GM21526 (cell line): ENCODE measurements around the gene ZFR.

Experiments
- ATAC-seq: cut with Tn5 transposase; IDR thresholded peaks from one replicate; pipeline ENCODE4 v1.9.1; 2021; ENCODE audit warnings: moderate library complexity; ENCODE audit not compliant: unreplicated experiment, low FRiP score

Gene ZFR

DNA sequence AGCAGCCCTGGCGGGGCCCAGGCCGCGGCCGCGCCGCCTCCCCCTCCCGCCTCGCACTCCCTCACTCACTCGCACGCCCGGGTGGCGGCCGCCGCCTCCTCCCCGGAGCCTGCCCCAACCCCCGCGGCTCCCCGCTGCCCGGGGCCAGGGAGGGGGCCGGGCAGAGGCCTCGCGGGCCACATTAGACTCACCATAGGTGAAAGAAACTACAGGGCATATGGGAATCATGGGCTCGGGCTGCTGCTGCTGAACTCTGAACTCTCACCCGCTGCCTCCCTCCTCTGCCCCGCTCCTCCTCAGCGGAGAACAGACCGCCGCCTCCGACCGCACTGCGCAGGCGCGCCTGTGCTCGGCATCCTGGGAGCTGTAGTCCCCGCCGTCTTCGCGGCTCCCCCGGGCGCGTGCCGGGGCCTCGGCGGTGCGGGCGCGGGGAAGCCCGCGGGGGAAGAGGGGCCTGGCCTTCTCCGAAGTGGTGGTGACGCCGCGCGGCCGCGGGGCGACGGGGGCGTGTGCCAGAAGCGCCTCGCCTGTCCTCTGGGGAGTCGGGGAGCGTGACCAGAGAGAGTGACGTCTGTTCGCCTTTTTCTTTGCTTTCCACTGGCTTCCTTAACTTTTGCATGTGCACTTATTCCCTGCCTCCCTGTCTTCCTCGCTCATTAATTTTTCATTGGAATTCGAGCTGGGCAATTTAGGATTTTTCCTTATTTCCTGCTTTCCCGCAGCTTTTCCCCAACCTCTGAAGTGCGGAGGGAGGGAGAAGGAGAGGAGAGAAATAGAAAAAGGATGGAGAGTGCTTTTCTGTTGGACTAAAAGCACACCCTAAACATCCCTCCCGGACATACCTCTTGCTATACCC lies at the start of gene ZFR:
ZFR (minus strand) TSS at position 310 of the 856 bp plus-strand sequence; CDS start at position 228, 82 bp downstream.
- ATAC-seq: peak; percentile 81

DNA sequence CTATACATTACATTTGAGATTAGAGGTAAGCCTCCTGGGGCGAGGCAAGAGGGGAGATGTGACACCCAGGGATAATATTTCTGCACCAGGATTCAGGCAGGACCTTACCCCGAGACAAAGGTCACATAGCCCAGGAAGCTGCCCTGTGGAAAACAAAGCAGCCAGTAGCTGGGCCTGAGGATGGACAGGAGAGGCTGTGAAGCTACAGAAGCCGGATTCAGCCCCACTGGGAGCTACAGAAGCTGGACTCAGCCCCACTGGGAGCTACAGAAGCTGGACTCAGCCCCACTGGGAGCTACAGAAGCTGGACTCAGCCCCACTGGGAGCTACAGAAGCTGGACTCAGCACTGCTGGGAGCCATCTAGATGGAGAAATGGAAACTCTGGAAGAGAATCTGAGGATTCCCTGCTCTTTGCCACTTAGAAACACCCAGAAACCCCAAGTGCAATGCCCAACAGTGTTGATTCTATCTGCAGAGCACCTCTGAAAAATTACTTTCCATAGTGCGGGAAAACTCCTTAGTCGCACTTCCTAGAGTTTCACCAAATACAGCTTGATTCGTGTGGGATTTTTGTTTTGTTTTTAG lies 46.5 kb upstream of the ZFR start:
- no peak for ATAC-seq

DNA sequence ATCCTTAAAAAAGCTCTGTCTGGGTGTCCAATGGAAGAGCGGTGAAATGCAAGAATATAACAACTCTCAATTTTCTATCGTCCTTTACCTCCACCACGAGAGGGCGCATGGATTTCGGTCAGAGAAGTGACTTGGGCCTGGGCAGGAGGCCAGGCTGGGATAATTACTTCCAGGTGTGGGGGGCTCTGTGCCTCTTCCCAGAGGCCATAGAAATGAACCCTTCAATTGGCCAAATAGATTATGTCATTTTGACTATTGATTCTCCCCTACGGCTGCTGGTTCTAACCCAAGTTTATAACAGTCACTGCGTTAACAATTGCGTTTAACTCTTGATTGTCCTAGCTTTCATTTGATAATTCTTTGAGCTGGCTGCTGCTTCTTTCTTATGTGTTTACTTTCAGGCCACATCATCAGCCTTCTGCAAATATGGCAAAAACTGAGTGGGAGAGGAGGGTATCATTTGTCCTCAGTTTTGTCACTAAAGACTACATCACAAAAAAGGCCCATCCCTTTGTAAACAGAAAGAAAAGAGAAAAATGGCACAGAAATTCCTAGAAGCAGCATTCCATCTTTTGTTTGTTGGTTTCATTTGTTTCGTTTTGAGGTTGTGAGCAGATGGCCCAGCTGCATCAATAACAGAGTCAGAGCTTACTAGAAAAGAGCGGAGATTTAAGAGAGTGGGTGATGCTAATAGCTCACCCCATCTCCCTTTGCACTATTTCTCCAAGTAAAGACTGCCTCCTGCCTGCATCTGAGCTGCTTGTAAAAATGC lies 45.4 kb upstream of the ZFR start:
- ATAC-seq: no peak

DNA sequence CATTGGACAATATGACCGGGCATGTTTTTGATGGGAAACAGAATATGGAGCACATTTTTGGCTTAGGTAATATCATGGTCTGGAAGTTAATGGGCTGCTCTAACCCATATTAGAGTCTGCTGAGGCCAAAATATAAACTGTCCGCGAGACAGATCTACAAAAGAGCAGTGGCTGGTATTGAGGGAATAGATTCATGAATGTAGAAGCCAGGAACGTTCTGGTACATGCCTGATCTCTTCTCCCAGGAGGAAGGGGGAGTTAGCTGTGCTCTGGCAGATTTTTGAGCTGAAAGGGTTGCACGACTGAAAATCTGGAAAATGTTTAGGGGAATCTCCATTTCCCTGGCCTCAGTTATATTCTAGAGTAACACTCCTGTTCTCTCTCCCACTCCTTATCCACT lies 42.9 kb upstream of the ZFR start:
- ATAC-seq: no peak

DNA sequence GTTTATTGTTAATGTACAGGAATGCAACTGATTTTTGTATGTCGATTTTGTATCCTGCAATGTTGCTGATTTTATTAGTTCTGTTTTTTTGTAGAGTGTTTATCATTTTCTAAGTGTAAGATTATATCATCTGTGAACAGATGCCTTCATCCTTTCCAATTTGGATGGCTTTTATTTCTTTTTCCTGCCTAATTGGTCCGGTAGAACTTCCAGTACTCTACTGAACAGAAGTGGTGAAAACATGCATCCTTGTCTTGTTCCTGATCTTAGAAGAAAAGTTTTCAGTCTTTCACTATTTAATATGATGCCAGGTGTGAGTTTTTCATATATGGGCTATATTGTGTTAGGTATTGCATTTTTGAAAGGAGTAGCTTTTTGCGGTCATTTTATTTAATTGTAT lies 42.5 kb upstream of the ZFR start:
- no peak for ATAC-seq

DNA sequence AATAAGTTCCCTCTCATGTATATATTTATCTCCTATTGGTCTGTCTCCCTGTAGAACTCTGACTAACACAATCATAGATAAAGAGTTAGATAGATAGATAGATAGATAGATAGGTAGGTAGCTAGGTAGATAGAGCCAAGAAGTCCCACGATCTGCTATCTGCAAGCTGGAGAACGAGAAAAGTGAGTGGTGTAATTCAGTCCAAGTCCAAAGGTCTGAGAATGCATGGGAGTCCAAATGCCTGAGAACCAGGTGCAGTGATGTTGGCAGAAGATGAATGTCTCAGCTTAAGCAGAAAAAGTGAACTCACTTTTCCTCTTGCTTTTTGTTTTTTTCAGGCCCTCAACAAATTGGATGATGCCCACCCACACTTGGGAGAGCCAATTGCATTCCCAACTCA lies 37.7 kb upstream of the ZFR start:
- ATAC-seq: no peak

DNA sequence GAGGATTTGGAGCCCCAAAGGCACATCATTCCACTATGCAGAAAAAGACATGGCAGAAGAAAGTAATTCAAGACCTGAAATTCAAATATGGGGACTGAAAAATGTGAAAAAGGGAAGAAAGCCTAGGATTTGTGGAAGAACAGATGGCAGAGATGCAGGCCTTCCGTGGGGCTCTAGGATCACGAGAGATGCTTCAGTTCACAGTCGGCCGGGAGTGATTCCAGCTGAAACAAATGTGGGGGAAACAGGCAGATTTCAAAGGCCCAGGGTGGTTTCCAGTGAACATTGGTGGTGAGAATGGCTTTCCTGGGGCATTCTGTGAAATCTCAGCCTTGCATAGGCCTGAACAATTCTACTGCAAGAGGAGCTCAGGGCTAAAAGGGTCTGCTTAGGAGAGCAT lies 34.6 kb upstream of the ZFR start:
- no peak for ATAC-seq

DNA sequence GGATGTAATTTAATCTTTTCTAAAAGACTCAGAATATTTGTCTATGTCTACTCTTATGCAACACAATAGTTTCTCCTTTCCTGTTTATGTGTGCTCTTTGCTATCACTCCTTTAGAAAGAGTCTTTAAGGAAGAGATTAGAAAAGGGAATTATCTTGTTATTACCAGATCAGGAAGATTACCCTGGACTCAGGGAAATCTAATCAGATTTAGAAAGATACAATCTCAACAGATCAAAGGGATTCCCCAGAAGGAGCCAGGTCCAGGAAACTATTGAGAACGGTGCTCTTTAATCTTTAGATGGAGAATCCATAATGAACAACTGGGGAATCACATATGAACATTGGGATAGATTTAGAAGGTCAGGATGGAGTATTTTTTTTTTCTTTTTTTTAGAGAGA lies 32.4 kb upstream of the ZFR start:
- ATAC-seq: no peak

DNA sequence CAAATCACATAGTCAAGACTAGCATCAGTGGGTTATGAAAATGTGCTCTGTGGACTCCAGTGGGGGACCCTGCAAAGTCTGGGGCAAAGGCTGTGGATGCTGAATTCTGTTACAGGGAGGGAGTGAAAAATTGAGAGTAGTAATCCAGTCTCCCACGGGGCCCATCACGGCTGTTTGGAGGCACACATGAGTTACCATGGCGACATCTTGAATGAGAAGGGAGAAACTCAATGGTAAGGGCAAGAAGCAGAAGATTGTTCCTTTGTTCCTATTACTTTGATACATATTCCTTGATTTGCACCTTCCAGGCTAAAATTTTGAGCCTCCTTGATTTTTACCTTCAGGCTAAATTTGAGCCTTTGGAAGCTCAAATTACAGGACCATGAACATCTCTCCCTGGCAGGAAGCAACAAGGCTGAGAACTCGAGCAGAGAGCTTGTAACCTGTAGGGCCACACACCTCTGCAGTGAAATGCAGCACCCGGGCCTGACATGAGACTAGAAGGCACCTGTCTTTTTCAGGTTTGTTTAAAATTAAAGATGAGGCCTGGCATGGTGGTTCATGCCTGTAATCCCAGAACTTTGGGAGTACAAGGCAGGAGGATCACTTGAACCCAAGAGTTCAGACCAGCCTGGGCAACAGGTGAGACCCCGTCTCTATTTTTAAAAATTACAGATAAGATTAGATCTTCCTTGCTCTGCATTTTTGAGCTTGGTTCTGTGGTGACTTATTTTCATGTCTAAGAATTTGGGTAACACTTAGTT lies 31.0 kb upstream of the ZFR start:
- no peak for ATAC-seq

DNA sequence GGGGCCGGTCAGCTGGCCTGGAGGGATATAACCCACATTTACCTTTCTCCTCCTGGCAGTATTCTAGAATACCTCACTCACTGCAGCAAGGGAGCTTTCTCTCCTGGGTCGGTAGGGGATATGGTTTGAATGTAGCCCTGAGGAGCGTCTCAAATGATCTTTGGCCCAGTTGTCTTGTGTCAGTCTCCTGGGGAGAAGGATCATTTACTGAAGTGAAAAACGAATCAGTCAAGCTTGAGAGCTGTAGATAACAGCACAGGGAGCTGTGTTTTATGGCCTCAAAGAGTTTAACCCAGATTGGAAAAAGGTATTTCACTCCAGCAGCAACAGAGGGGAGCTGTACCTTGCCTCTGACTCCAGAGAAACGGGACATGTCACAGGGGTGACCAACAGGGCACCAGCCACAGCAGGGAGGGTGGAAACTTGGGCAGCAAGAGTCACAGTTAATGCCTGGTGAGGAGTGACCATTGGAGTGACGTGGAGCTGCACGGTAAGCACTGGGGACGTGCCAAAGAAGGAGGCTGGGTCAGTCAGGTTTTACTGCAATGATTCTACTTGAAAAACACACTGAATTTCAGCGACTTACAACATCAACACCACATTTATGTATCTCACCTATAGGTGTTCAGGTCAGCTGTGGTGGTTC lies 29.8 kb upstream of the ZFR start:
- no peak for ATAC-seq

DNA sequence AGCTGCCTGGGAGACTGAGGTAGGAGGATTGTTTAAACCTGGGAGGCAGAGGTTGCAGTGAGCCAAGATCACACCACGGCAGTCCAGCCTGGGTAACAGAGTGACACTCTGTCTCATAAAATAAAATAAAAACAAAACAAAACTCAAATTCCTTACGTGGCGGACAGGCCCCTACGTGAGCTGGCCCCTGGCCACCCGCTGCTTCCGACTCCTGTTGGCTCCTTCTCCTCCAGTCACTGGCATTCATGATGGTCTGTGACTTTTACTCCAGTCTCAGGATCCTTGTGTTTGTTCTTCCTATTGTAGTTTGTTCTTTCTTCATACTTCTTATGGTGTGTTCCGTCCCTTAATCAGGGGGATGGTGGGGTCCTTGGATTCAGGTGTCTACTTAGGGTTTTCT lies 28.5 kb upstream of the ZFR start:
- no peak for ATAC-seq

DNA sequence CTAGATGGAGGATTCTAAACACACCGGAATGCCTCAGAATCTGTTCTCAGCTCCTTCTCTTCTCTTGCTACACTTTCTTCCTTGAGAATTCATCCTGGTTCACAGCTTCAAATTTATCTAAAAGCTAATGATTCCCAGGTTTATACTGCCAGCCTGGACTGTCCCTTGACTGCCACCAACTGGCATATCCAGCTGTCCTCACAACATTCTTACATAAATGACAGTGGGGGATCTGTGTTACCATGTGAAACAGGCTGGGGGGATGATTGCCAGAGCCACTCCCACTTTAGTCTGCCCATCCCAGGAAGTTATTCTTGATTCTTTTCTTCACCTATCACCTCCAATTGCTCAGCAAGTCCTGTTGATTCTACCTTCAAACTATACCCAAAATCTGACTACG lies 27.2 kb upstream of the ZFR start:
- no peak for ATAC-seq

DNA sequence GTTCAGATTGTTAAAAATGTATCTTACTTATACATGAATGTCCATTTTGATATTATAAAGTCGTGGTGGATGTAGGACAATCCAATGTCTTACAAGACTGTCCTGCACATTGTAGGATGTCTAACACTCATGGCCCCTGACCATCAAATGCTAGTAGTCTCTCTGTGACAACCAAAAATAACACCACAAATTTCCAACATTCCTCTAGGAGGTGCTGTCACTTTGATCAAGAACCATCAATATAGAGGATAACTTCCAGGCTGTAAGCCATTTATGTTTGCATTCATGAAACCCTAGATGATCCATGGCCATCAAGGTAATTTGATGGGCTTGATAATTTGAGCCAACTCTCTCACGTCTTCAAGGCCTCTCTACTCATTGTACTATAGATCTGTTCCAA lies 20.5 kb upstream of the ZFR start:
- ATAC-seq: no peak

DNA sequence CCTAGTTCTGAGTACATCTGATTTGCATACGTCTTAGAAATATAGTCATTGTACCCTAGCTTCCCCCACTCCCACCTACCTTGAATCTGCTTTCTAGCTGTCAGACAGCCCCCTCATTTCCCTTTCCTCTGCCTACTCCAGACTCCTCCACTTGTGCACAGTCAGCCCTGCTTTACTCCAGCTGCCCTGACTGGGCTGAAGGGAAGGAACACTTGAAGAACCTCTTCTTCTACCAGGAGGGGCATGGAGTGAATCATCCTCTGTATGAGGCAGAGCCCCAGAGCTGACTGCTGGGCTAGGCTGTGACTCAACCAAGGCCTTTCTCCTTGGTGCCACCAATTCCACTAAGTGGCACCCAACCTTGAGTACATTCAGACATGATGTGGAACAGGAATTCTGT lies 18.1 kb upstream of the ZFR start:
- ATAC-seq: no peak

DNA sequence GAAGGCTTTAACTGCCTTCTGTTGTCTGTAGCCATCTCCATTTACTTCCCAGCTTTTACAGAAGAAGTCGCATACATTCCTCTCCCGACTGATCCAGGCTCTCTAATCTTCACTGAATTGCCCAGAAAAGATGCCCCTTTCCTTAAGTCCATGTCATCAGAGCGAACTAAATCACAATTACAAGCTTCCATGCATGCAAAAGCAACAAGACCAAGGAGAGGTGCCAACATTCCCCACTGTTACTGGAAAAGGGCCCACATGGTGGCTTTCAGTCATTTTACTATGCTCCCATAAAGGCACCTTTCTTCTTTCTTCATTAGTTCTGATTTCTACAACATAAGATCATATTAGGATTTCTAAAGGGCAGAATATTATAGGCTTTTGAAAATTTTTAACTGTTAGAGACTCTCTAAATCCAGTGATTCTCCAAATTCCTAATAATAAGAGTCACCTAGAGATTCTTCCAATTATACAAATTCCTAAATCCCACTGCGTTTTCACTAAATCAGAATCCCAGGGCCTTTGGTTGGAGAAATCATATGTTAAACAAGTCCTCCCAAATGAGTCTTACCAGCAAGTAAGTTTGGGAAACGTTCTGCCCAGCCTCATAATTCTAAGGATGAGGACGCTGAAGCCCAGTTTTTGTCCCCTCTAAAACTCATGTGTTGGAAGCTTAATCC lies 17.0 kb upstream of the ZFR start:
- ATAC-seq: no peak

DNA sequence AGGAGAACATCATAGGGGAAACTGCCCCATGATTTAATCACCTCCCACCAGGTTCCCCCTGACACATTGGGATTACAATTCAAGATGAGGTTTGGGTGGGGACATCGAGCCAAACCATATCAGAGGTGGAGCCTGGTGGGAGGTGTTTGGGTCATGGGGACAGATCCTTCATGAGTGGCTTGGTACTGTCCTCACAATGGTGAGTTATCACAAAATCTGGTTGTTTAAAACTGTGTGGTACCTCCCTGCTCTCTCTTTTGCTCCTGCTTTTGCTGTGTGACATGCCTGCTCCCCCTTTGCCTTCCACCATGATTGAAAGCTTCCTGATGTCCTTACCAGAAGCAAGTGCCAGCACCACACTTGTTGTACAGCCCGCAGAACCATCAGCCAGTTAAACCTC lies 16.2 kb upstream of the ZFR start:
- no peak for ATAC-seq

DNA sequence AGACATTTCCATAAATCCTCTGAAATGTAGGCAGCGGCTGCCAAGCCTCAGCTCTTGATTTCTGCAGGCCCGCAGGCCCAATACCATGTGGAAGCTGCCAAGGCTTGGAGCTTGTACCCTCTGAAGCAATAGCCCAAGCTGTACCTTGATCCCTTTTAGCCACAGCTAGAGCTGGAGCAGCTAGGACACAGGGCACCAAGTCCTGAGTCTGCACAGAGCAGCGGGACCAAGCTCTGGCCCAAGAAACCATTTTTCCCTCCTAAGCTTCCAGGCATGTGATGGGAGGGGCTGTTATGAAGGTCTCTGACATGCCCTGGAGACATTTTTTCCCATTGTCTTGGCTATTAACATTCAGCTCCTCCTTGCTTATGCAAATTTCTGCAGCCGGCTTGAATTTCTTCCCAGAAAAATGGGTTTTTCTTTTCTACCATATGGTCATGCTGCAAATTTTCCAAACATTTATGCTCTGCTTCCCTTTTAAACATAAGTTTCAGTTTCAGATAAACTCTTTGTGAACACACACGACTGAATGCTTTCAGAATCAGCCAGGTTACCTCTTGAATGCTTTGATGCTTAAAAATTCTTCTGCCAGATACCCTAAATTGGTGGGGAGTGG lies 14.4 kb upstream of the ZFR start:
- no peak for ATAC-seq

DNA sequence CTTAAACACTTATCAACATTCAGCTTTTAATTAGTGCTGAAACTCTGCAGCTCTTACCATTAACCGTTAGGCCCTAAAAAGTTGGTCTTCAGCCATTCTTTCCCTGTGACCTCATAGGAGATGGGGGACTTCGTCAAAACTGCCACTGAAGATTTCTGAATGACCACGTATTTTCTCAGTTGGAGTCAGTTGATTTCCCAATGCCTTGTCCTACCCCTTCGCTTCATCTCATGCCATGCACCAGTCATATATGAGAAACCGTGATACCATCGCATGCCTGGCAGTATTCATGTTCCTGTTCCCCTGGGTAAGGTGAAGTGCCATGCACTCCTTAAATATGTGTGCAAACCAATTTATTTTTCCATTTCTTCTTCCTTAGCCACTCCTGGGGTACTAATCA lies 10.8 kb upstream of the ZFR start:
- ATAC-seq: no peak

DNA sequence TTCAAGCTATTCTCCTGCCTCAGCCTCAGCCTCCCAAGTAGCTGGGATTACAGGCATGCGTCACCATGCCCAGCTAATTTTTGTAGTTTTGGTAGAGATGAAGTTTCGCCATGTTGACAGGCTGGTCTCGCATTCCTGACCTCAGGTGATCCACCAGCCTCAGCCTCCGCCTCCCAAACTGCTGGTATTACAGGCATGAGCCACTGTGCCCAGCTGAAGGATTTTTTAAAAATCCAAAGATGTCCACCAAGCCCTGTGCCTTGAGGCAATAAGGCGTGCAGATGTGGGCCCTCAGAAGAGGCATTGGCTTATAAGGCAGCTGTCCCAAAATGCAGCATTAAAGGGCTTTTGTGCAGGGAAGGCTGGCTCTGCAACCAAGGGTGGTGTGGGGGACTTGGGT lies 10.3 kb upstream of the ZFR start:
- no peak for ATAC-seq
